HEK293T (cell line): ENCODE measurements around the gene SCGB1D4.
A peak's percentile ranks its signal among the peaks of the same experiment; 100 is the strongest.

Source experiments
- BHLHE40 ChIP-seq: fragments of 450-650 bp; IDR thresholded peaks from 2 replicates; pipeline ENCODE4 v1.6.1; 2016; ENCODE audit warnings: mild to moderate bottlenecking, moderate library complexity, borderline replicate concordance
- CTBP1 ChIP-seq: fragments of 450-650 bp; IDR thresholded peaks from 2 replicates; pipeline ENCODE4 v1.6.1; 2016; ENCODE audit warnings: borderline replicate concordance
- ELF4 ChIP-seq: fragments of 450-650 bp; IDR thresholded peaks from 2 replicates; pipeline ENCODE4 v1.6.1; 2017; ENCODE audit warnings: antibody characterized with exemption
- FOXA1 ChIP-seq: fragments of 450-650 bp; IDR thresholded peaks from 2 replicates; pipeline ENCODE4 v1.6.1; 2016; ENCODE audit warnings: mild to moderate bottlenecking
- FOXK2 ChIP-seq: fragments of 450-650 bp; IDR thresholded peaks from 2 replicates; pipeline ENCODE4 v1.6.1; 2016; ENCODE audit warnings: mild to moderate bottlenecking
- FOXM1 ChIP-seq: fragments of 450-650 bp; IDR thresholded peaks from 2 replicates; pipeline ENCODE4 v1.6.1; 2017; ENCODE audit warnings: mild to moderate bottlenecking, borderline replicate concordance
- HDGF ChIP-seq: fragments of 450-650 bp; IDR thresholded peaks from 2 replicates; pipeline ENCODE4 v1.6.1; 2017; ENCODE audit warnings: antibody characterized with exemption, borderline replicate concordance
- L3MBTL2 ChIP-seq: fragments of 450-650 bp; conservative IDR thresholded peaks from 2 replicates; pipeline ENCODE4 v1.6.1; 2016; ENCODE audit warnings: mild to moderate bottlenecking
- NFRKB ChIP-seq: fragments of 450-650 bp; IDR thresholded peaks from 2 replicates; pipeline ENCODE4 v1.6.1; 2016; ENCODE audit warnings: mild to moderate bottlenecking, moderate library complexity
- SP1 ChIP-seq: fragments of 450-650 bp; IDR thresholded peaks from 2 replicates; pipeline ENCODE4 v1.6.1; 2017
- SUZ12 ChIP-seq: fragments of 450-650 bp; IDR thresholded peaks from 2 replicates; pipeline ENCODE4 v1.6.1; 2016; ENCODE audit warnings: mild to moderate bottlenecking
- TARDBP ChIP-seq: fragments of 450-650 bp; IDR thresholded peaks from 2 replicates; pipeline ENCODE4 v1.6.1; 2016
- TF ChIP-seq, protein P1 (sequence below): fragments of 450-650 bp; IDR thresholded peaks from 2 replicates; pipeline ENCODE4 v1.6.1; 2016

GRCh38 chr11:62337303-62338181 lies 38.7 kb upstream of the SCGB1D4 start, which contains the start of gene ASRGL1:
- TF ChIP-seq FOXK2 (no peak), ELF4 (no peak), HDGF (no peak), SP1 (no peak), BHLHE40 (no peak), FOXA1 (no peak), NFRKB (no peak), TARDBP (no peak), CTBP1 (no peak), SUZ12 (no peak), L3MBTL2 (peak; percentile 74), FOXM1 (no peak)
- TF ChIP-seq, protein P1, sequence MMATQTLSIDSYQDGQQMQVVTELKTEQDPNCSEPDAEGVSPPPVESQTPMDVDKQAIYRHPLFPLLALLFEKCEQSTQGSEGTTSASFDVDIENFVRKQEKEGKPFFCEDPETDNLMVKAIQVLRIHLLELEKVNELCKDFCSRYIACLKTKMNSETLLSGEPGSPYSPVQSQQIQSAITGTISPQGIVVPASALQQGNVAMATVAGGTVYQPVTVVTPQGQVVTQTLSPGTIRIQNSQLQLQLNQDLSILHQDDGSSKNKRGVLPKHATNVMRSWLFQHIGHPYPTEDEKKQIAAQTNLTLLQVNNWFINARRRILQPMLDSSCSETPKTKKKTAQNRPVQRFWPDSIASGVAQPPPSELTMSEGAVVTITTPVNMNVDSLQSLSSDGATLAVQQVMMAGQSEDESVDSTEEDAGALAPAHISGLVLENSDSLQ, result no peak
